Neuronal stem cell (in vitro differentiated cells): ENCODE data around the gene ANKH.

Source experiments
- DNase-seq: peaks from one replicate; pipeline ENCODE4 v3.0.0-alpha.2; 2013; ENCODE audit warnings: low spot score
- H2AFZ ChIP-seq: one replicate; pipeline ENCODE4 v1.6.1; 2013; ENCODE audit warnings: mild to moderate bottlenecking, low read length, inconsistent platforms
- H2AK5ac ChIP-seq: 2 replicates; pipeline ENCODE4 v1.6.1; 2013; ENCODE audit warnings: low read depth, mild to moderate bottlenecking, inconsistent platforms, low read length, moderate library complexity, mixed read lengths
- H2BK120ac ChIP-seq: 2 replicates; pipeline ENCODE4 v1.6.1; 2013; ENCODE audit warnings: low read depth, mild to moderate bottlenecking, inconsistent platforms, low read length, moderate library complexity, mixed read lengths
- H2BK12ac ChIP-seq: one replicate; pipeline ENCODE4 v1.6.1; 2013; ENCODE audit warnings: low read length, inconsistent platforms
- H2BK15ac ChIP-seq: 2 replicates; pipeline ENCODE4 v1.6.1; 2013; ENCODE audit warnings: mild to moderate bottlenecking, low read length, inconsistent platforms, mixed read lengths
- H2BK5ac ChIP-seq: one replicate; pipeline ENCODE4 v1.6.1; 2013; ENCODE audit warnings: inconsistent platforms, mild to moderate bottlenecking, low read length, moderate library complexity
- H3K14ac ChIP-seq: one replicate; pipeline ENCODE4 v1.6.1; 2013; ENCODE audit warnings: low read length, inconsistent platforms
- H3K18ac ChIP-seq: 2 replicates; pipeline ENCODE4 v1.6.1; 2013; ENCODE audit warnings: low read length, inconsistent platforms
- H3K23ac ChIP-seq: 2 replicates; pipeline ENCODE4 v1.6.1; 2013; ENCODE audit warnings: low read depth, mild to moderate bottlenecking, mixed read lengths, low read length, inconsistent platforms; ENCODE audit not compliant: poor library complexity
- H3K27ac ChIP-seq: replicated peaks from 3 replicates; pipeline ENCODE4 v1.5.1; 2013; ENCODE audit warnings: low read length, inconsistent platforms
- H3K27me3 ChIP-seq, 3 experiments: 2 replicates each; pipeline ENCODE4 v1.6.1; 2013; ENCODE audit warnings: low read length in 3 of 3, mild to moderate bottlenecking in 2 of 3, inconsistent platforms in 1 of 3, low read depth in 1 of 3, mixed read lengths in 1 of 3, moderate library complexity in 1 of 3; ENCODE audit not compliant: control insufficient read depth in 3 of 3, insufficient read depth in 3 of 3
- H3K36me3 ChIP-seq, 2 donors: replicated peaks in 1 of 2; 2 replicates each; pipeline ENCODE4 v1.6.1; 2013; ENCODE audit warnings: low read length in 2 of 2; ENCODE audit not compliant: control insufficient read depth in 2 of 2, insufficient read depth in 2 of 2
- H3K4ac ChIP-seq: 2 replicates; pipeline ENCODE4 v1.6.1; 2013; ENCODE audit warnings: inconsistent platforms, mild to moderate bottlenecking, low read length, moderate library complexity
- H3K4me1 ChIP-seq, 2 donors: 1 replicate in 1 of 2; 2 replicates in 1 of 2; pipeline ENCODE4 v1.6.1; 2013; ENCODE audit warnings: low read length in 2 of 2, low read depth in 1 of 2; ENCODE audit not compliant: control insufficient read depth in 2 of 2, insufficient read depth in 1 of 2
- H3K4me2 ChIP-seq: one replicate; pipeline ENCODE4 v1.6.1; 2013; ENCODE audit warnings: mild to moderate bottlenecking, low read length, inconsistent platforms; ENCODE audit not compliant: insufficient read depth, poor library complexity, severe bottlenecking
- H3K4me3 ChIP-seq, 2 donors: 2 replicates each; pipeline ENCODE4 v1.5.1; 2013; ENCODE audit warnings: low read length in 2 of 2, mild to moderate bottlenecking in 2 of 2, inconsistent platforms in 1 of 2, moderate library complexity in 1 of 2
- H3K79me1 ChIP-seq: one replicate; pipeline ENCODE4 v1.6.1; 2013; ENCODE audit warnings: low read depth, mild to moderate bottlenecking, inconsistent platforms, low read length, moderate library complexity
- H3K9ac ChIP-seq: one replicate; pipeline ENCODE4 v1.6.1; 2013; ENCODE audit warnings: mild to moderate bottlenecking, low read depth, low read length, inconsistent platforms; ENCODE audit not compliant: poor library complexity
- H3K9me3 ChIP-seq, 2 donors: replicated peaks in 1 of 2; 2 replicates each; pipeline versions ENCODE3 to v1.6.1; 2013; ENCODE audit warnings: low read length in 2 of 2, mild to moderate bottlenecking in 2 of 2, inconsistent platforms in 1 of 2, low read depth in 1 of 2, mixed read lengths in 1 of 2, moderate library complexity in 1 of 2; ENCODE audit not compliant: control insufficient read depth in 2 of 2, insufficient read depth in 1 of 2
- H4K8ac ChIP-seq: one replicate; pipeline ENCODE4 v1.6.1; 2013; ENCODE audit warnings: low read depth, mild to moderate bottlenecking, inconsistent platforms, low read length, moderate library complexity
- H4K91ac ChIP-seq: one replicate; pipeline ENCODE4 v1.6.1; 2013; ENCODE audit warnings: low read length, low read depth, mild to moderate bottlenecking, inconsistent platforms; ENCODE audit not compliant: poor library complexity
- WGBS, 2 donors: extraction: QIAGEN DNeasy Blood & Tissue Kit; methylation state at CpG; one replicate each; pipeline ENCODE4 v1.1.7; 2013; ENCODE audit warnings: missing lambda C conversion rate in 2 of 2, mixed read lengths in 1 of 2; ENCODE audit not compliant: insufficient read length in 2 of 2, insufficient replicate concordance in 1 of 2; ENCODE audit errors: extremely low coverage in 2 of 2; 5-methylcytosine and 5-hydroxymethylcytosine counted together

The ANKH gene

DNA sequence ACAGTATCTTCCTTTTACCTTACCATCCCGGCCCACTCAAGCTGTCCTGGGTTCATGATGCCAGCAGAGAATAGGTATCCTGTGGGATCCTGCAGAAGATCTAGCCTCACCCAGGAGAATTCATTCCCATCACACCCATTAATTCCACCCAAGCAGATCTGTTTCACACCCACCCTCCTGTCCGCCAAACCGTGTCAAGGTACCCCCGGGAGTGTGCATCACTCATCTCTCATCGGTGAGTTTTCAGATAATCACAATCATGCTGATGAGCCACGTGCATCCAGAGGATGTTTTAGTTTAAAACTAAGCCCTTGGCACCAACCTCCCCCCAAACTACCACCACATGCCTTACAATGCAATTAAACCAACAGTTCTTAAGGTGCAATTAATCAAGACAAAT, 18.8 kb downstream of the ANKH start:
- Histone ChIP-seq H3K18ac (no peak overlapping the region), H3K4me2 (no peak overlapping the region), H3K23ac (no peak overlapping the region), H3K27ac (no peak overlapping the region), H3K9me3 (no peaks in the 10 kb centered on the region), H3K4ac (no peak overlapping the region), H3K27me3 (no peaks in the 10 kb centered on the region), H2AFZ (no peak overlapping the region), H2BK5ac (no peak overlapping the region), H2AK5ac (no peak overlapping the region), H2BK15ac (no peak overlapping the region), H2BK12ac (no peak overlapping the region), H3K14ac (no peak overlapping the region), H3K79me1 (no peaks in the 10 kb centered on the region), H2BK120ac (no peak overlapping the region), H4K91ac (no peak overlapping the region), H3K9ac (no peak overlapping the region), H3K36me3 (no peaks in the 10 kb centered on the region), H4K8ac (no peak overlapping the region), H3K4me1 (peaks cover 0 to 6% of the 10 kb centered on the region in 2 donors), H3K4me3 (no peak overlapping the region)
- WGBS, 2 donors = no CpG with 5 or more reads among the region's 6 CpGs
- DNase-seq = no peak

DNA sequence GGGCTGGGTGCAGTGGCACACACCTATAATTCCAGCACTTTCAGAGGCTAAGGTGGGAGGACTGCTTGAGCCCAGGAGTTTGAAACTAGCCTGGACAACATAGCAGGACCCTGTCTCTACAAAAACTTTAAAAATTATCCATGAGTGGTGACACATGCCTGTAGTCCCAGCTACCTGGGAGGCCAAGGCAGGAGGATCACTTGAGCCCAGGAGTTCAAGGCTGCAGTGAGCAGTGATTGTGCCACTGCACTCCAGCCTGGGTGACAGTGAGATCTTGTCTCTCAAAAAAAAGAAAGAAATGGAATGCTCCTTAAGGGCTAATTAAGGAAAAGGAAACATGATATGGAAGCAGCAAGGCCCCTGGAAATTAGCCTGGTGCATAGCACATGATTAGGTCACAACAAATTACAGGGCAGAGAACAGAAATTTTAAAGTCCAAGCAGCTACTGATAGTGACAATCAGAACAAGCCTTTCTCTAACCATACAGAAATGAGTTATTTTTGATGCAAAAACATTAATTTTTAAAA, 19.5 kb downstream of the ANKH start:
- Histone ChIP-seq H4K8ac (no peak overlapping the region), H3K4me3 (no peak overlapping the region), H3K4me1 (peaks cover 0 to 8% of the 10 kb centered on the region in 2 donors), H4K91ac (no peak overlapping the region), H3K4me2 (no peak overlapping the region), H3K9me3 (no peaks in the 10 kb centered on the region), H3K4ac (no peak overlapping the region), H3K27ac (no peak overlapping the region), H3K36me3 (no peaks in the 10 kb centered on the region), H3K79me1 (no peaks in the 10 kb centered on the region), H3K9ac (no peak overlapping the region), H2BK120ac (no peak overlapping the region), H3K23ac (no peak overlapping the region), H2AFZ (no peak overlapping the region), H3K18ac (no peak overlapping the region), H2BK12ac (no peak overlapping the region), H2BK15ac (no peak overlapping the region), H2AK5ac (no peak overlapping the region), H3K14ac (no peak overlapping the region), H3K27me3 (no peaks in the 10 kb centered on the region), H2BK5ac (no peak overlapping the region)
- DNase-seq = no peak

DNA sequence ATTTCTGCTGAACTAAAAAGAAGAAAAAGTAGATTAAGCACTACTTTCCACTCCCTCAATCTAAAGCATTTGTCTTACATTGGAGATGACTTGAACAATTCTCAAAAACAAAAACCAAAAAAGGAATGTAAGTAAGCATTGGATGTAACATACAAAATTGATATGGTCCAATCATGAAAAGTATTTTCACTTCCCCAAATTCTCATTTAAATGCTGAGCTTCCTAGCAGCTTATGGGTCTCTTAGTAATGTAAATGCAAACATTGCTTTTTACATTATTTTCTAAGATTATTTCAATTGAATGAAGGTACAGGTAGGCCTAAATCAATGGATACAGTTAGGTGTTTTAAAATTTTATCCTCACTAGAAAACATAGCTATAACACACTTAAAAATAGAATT, 20.0 kb downstream of the ANKH start:
- Histone ChIP-seq H3K23ac (no peak overlapping the region), H3K36me3 (no peaks in the 10 kb centered on the region), H2AFZ (no peak overlapping the region), H3K4ac (no peak overlapping the region), H3K18ac (no peak overlapping the region), H2BK12ac (no peak overlapping the region), H3K27ac (no peak overlapping the region), H2BK15ac (no peak overlapping the region), H3K9ac (no peak overlapping the region), H2AK5ac (no peak overlapping the region), H3K14ac (no peak overlapping the region), H3K4me1 (peaks cover 0 to 8% of the 10 kb centered on the region in 2 donors), H2BK120ac (no peak overlapping the region), H4K8ac (no peak overlapping the region), H4K91ac (no peak overlapping the region), H3K27me3 (no peaks in the 10 kb centered on the region), H2BK5ac (no peak overlapping the region), H3K9me3 (no peaks in the 10 kb centered on the region), H3K4me3 (no peak overlapping the region), H3K4me2 (no peak overlapping the region), H3K79me1 (no peaks in the 10 kb centered on the region)
- no peak for DNase-seq

DNA sequence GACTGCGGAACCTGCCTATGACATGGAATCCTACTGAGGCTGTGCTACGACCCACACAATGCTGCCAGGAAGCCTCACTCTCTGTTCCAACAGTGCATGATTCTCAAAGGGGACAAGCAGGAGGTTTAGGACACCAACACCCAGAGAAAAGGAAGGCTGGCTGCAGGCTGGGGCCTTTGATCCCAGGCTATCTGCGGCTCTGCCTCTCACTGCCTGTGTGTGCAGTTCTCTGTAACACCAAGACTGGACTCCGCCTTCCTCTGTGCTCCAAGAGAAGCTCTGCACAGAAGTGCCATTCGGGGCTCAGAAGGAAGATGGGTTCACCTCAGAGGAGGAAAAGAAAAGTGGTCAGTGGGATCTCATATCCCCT, 20.5 kb downstream of the ANKH start:
- Histone ChIP-seq H2BK5ac (no peak overlapping the region), H3K23ac (no peak overlapping the region), H3K4ac (no peak overlapping the region), H4K91ac (no peak overlapping the region), H3K36me3 (no peaks in the 10 kb centered on the region), H3K27ac (no peak overlapping the region), H3K18ac (no peak overlapping the region), H2AK5ac (no peak overlapping the region), H3K27me3 (no peaks in the 10 kb centered on the region), H3K4me1 (peaks cover 0 to 8% of the 10 kb centered on the region in 2 donors), H2BK12ac (no peak overlapping the region), H3K9me3 (no peaks in the 10 kb centered on the region), H2BK120ac (no peak overlapping the region), H3K79me1 (no peaks in the 10 kb centered on the region), H4K8ac (no peak overlapping the region), H2AFZ (peak overlapping the region; percentile 13), H3K14ac (no peak overlapping the region), H3K4me3 (no peak overlapping the region), H3K4me2 (no peak overlapping the region), H2BK15ac (no peak overlapping the region), H3K9ac (no peak overlapping the region)
- no CpG with 5 or more reads among the region's 5 CpGs for WGBS, 2 donors
- no peak for DNase-seq
